Fibroblast of lung (primary cell): ENCODE measurements around the gene MGAT4A.

Source experiments
- CTCF ChIP-seq, 2 donors: IDR thresholded peaks in 1 of 2; conservative IDR thresholded peaks in 1 of 2; 1 replicate in 1 of 2; 2 replicates in 1 of 2; pipeline ENCODE4 v1.5.1; 2011 to 2012; ENCODE audit warnings: low read length in 2 of 2, control low read depth in 1 of 2, inconsistent platforms in 1 of 2, low read depth in 1 of 2, mild to moderate bottlenecking in 1 of 2
- EZH2 ChIP-seq: IDR thresholded peaks from 2 replicates; pipeline ENCODE4 v1.5.1; 2012; ENCODE audit warnings: low read length, control low read depth, mild to moderate bottlenecking; ENCODE audit errors: missing control alignments

DNA sequence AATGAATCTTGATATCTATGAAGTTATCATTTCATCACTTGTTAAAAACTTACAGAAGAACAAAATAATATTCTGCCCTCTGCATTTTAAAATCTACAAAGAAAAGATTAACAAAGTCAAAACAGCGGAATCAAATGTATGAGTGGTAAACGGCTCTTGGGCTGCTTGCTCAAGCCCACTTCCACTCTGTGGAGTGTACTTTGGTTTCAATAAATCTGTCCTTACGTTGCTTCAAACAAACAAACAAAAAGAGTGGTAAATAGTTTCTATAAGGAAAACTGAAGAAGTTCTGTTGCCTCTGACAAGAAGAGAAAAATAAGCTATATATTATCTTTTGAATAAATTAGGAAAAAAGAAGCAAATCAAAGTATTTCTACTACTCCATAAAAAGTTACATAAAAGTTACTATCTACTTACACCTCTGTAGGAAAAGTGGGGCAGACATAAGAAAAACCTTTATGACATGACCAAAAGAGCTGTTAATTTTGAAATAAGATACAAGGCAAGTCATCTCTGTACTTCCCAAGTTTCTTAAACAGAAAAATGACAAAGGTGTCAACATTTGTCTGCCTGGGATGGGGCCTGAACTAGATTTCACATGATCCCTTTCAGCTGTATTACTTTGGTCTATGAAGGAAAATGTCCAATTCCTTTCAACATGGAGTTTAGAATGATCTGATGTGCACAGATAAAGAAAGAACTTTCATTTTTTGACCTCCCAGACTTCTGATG is 56.5 kb downstream of the MGAT4A start:
- TF ChIP-seq CTCF (conservative IDR thresholded peaks at IDR 0.05 in 1 of 2, IDR thresholded peaks at IDR 0.05 in 1 of 2; ENCODE audit: low read depth in 1 of 2, low read length in 2 of 2): no peak
- no peak for TF ChIP-seq EZH2
